ENCODE data around the gene TP53I13. TPM values are rescaled to one million over a fixed set of nuclear protein-coding genes. Genes with fewer than 3 reads are reported as not detected.
A peak's percentile ranks its signal among the peaks of the same experiment; 100 is the strongest.

The TP53I13 gene
- total and polyA plus RNA-seq, 2 of the 13 experiments (the other 11 are each of a cell fraction or from before 2014, with no cell fraction given): 16.9 to 25.7 TPM

DNA sequence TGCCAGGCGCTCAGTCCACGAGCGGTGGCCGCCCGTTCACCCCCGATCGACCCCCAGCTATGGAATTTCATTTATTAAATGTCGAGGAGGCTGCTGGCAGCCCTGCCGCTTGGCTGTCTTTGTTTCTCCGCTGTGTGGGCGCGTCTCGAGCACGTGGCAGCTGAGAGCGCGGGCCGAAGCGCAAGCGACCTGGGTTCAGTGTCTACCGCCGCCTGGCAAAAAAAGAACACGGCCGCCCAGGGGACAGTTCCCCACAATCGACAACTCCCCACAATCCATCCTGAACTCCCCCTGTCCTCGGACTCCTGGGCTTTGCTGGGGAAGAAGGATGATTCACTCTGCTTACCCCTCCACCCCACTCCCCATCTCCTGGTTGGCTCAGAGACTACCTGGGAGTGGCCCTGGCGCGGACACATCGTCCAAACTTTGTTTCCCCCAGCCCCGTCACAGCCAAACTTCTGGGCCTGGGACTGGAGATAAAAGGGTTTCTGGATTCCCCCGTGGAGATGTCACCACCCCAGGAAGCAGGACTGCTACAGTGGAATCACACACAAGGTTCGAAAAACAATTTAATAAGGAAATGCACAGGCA is 22.7 kb downstream of the TP53I13 start (continued):
- TF ChIP-seq, protein P1, sequence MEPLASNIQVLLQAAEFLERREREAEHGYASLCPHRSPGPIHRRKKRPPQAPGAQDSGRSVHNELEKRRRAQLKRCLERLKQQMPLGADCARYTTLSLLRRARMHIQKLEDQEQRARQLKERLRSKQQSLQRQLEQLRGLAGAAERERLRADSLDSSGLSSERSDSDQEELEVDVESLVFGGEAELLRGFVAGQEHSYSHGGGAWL (CRISPR knock-in tag; IDR thresholded peaks at IDR 0.05): peak; percentile 73
- TF ChIP-seq ZNF670 (CRISPR knock-in tag; IDR thresholded peaks at IDR 0.05; ENCODE audit: borderline replicate concordance) (no peak), ARNT2 (CRISPR knock-in tag; IDR thresholded peaks at IDR 0.05; ENCODE audit: low read depth) (no peak), HNRNPK (IDR thresholded peaks at IDR 0.05; ENCODE audit: low read depth, low read length, poor library complexity, severe bottlenecking) (peak; percentile 23), GTF3A (CRISPR knock-in tag; conservative IDR thresholded peaks at IDR 0.05) (no peak), MEIS2 (CRISPR knock-in tag; IDR thresholded peaks at IDR 0.05) (no peak), GABPA (IDR thresholded peaks at IDR 0.05; ENCODE audit: low read depth, low read length) (no peak), GABPA (CRISPR knock-in tag; IDR thresholded peaks at IDR 0.05; ENCODE audit: low read depth) (no peak), ZNF10 (CRISPR knock-in tag; IDR thresholded peaks at IDR 0.05; ENCODE audit: borderline replicate concordance, low read depth) (no peak), ZFP1 (CRISPR knock-in tag; IDR thresholded peaks at IDR 0.05) (no peak)
- TF ChIP-seq, protein P2, sequence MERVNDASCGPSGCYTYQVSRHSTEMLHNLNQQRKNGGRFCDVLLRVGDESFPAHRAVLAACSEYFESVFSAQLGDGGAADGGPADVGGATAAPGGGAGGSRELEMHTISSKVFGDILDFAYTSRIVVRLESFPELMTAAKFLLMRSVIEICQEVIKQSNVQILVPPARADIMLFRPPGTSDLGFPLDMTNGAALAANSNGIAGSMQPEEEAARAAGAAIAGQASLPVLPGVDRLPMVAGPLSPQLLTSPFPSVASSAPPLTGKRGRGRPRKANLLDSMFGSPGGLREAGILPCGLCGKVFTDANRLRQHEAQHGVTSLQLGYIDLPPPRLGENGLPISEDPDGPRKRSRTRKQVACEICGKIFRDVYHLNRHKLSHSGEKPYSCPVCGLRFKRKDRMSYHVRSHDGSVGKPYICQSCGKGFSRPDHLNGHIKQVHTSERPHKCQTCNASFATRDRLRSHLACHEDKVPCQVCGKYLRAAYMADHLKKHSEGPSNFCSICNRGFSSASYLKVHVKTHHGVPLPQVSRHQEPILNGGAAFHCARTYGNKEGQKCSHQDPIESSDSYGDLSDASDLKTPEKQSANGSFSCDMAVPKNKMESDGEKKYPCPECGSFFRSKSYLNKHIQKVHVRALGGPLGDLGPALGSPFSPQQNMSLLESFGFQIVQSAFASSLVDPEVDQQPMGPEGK (CRISPR knock-in tag; IDR thresholded peaks at IDR 0.05): no peak
- TF ChIP-seq, protein P3, sequence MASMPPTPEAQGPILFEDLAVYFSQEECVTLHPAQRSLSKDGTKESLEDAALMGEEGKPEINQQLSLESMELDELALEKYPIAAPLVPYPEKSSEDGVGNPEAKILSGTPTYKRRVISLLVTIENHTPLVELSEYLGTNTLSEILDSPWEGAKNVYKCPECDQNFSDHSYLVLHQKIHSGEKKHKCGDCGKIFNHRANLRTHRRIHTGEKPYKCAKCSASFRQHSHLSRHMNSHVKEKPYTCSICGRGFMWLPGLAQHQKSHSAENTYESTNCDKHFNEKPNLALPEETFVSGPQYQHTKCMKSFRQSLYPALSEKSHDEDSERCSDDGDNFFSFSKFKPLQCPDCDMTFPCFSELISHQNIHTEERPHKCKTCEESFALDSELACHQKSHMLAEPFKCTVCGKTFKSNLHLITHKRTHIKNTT (CRISPR knock-in tag; IDR thresholded peaks at IDR 0.05): no peak
- TF ChIP-seq, protein P4, sequence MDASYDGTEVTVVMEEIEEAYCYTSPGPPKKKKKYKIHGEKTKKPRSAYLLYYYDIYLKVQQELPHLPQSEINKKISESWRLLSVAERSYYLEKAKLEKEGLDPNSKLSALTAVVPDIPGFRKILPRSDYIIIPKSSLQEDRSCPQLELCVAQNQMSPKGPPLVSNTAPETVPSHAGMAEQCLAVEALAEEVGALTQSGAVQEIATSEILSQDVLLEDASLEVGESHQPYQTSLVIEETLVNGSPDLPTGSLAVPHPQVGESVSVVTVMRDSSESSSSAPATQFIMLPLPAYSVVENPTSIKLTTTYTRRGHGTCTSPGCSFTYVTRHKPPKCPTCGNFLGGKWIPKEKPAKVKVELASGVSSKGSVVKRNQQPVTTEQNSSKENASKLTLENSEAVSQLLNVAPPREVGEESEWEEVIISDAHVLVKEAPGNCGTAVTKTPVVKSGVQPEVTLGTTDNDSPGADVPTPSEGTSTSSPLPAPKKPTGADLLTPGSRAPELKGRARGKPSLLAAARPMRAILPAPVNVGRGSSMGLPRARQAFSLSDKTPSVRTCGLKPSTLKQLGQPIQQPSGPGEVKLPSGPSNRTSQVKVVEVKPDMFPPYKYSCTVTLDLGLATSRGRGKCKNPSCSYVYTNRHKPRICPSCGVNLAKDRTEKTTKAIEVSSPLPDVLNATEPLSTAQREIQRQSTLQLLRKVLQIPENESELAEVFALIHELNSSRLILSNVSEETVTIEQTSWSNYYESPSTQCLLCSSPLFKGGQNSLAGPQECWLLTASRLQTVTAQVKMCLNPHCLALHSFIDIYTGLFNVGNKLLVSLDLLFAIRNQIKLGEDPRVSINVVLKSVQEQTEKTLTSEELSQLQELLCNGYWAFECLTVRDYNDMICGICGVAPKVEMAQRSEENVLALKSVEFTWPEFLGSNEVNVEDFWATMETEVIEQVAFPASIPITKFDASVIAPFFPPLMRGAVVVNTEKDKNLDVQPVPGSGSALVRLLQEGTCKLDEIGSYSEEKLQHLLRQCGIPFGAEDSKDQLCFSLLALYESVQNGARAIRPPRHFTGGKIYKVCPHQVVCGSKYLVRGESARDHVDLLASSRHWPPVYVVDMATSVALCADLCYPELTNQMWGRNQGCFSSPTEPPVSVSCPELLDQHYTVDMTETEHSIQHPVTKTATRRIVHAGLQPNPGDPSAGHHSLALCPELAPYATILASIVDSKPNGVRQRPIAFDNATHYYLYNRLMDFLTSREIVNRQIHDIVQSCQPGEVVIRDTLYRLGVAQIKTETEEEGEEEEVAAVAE (CRISPR knock-in tag; IDR thresholded peaks at IDR 0.05; ENCODE audit: borderline replicate concordance): peak; percentile 34; the same call in 1 of the 2 replicates
- TF ChIP-seq, protein P5, sequence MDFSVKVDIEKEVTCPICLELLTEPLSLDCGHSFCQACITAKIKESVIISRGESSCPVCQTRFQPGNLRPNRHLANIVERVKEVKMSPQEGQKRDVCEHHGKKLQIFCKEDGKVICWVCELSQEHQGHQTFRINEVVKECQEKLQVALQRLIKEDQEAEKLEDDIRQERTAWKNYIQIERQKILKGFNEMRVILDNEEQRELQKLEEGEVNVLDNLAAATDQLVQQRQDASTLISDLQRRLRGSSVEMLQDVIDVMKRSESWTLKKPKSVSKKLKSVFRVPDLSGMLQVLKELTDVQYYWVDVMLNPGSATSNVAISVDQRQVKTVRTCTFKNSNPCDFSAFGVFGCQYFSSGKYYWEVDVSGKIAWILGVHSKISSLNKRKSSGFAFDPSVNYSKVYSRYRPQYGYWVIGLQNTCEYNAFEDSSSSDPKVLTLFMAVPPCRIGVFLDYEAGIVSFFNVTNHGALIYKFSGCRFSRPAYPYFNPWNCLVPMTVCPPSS (IDR thresholded peaks at IDR 0.05): no peak
- TF ChIP-seq, protein P6, sequence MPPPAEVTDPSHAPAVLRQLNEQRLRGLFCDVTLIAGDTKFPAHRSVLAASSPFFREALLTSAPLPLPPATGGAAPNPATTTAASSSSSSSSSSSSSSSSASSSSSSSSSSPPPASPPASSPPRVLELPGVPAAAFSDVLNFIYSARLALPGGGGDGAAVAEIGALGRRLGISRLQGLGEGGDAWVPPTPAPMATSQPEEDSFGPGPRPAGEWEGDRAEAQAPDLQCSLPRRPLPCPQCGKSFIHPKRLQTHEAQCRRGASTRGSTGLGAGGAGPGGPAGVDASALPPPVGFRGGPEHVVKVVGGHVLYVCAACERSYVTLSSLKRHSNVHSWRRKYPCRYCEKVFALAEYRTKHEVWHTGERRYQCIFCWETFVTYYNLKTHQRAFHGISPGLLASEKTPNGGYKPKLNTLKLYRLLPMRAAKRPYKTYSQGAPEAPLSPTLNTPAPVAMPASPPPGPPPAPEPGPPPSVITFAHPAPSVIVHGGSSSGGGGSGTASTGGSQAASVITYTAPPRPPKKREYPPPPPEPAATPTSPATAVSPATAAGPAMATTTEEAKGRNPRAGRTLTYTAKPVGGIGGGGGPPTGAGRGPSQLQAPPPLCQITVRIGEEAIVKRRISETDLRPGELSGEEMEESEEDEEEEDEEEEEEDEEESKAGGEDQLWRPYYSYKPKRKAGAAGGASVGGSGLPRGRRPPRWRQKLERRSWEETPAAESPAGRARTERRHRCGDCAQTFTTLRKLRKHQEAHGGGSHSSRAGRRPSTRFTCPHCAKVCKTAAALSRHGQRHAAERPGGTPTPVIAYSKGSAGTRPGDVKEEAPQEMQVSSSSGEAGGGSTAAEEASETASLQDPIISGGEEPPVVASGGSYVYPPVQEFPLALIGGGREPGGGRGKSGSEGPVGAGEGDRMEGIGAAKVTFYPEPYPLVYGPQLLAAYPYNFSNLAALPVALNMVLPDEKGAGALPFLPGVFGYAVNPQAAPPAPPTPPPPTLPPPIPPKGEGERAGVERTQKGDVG (CRISPR knock-in tag; IDR thresholded peaks at IDR 0.05; ENCODE audit: borderline replicate concordance): no peak; the same call in 1 of the 2 replicates

Data from HepG2 (cell line).